CD8-positive, alpha-beta memory T cell (primary cell): ENCODE data around the gene AMPD3. TPM values are rescaled to one million over a fixed set of nuclear protein-coding genes. Genes with fewer than 3 reads are reported as not detected.
A peak's percentile ranks its signal among the peaks of the same experiment; 100 is the strongest.

Source experiments
- CTCF ChIA-PET: fragments of 350-600 bp; sonication (Branson Sonifier 250); formaldehyde crosslinking; loops from one replicate; lab custom pipeline; 2021; ENCODE audit warnings: antibody characterized with exemption; lab: Charles Lee
- POLR2A ChIA-PET: fragments of 350-600 bp; sonication (Branson Sonifier 250); formaldehyde crosslinking; loops from one replicate; lab custom pipeline; 2021; ENCODE audit warnings: antibody characterized with exemption; lab: Charles Lee
- DNase-seq, 5 donors: peaks; one replicate each; pipeline versions ENCODE4 v3.0.0 to v3.0.0-alpha.2; 2020 to 2022; ENCODE audit warnings: mixed read lengths in 1 of 5
- H3K27ac ChIP-seq: one replicate; pipeline ENCODE4 v1.7.0; 2013; ENCODE audit warnings: low read depth, mild to moderate bottlenecking, low read length, moderate library complexity
- H3K27me3 ChIP-seq: 2 replicates; pipeline ENCODE4 v1.7.0; 2013; ENCODE audit warnings: low read length, mild to moderate bottlenecking; ENCODE audit not compliant: insufficient read depth, poor library complexity, severe bottlenecking
- H3K36me3 ChIP-seq: 2 replicates; pipeline ENCODE4 v1.7.0; 2013; ENCODE audit warnings: mild to moderate bottlenecking, low read length, moderate library complexity; ENCODE audit not compliant: insufficient read depth
- H3K4me1 ChIP-seq: 2 replicates; pipeline ENCODE4 v1.7.0; 2013; ENCODE audit warnings: mild to moderate bottlenecking, low read length, moderate library complexity; ENCODE audit not compliant: insufficient read depth
- H3K4me3 ChIP-seq: 2 replicates; pipeline ENCODE4 v1.7.0; 2013; ENCODE audit warnings: mild to moderate bottlenecking, low read length
- H3K9me3 ChIP-seq: 2 replicates; pipeline ENCODE4 v1.7.0; 2013; ENCODE audit warnings: mild to moderate bottlenecking, low read length
- H3K27ac Mint-ChIP-seq, 8 donors: one replicate each; pipeline ENCODE4 v1.8.0; 2020 to 2021; ENCODE audit warnings: mixed read lengths in 8 of 8, mild to moderate bottlenecking in 6 of 8, inconsistent platforms in 3 of 8, moderate library complexity in 3 of 8
- H3K27me3 Mint-ChIP-seq, 2 donors: one replicate each; pipeline ENCODE4 v1.8.0; 2020 to 2021; ENCODE audit warnings: mixed read lengths in 2 of 2, mild to moderate bottlenecking in 1 of 2, moderate library complexity in 1 of 2
- H3K36me3 Mint-ChIP-seq, 3 donors: one replicate each; pipeline ENCODE4 v1.8.0; 2020 to 2021; ENCODE audit warnings: mixed read lengths in 3 of 3, inconsistent platforms in 1 of 3, mild to moderate bottlenecking in 1 of 3
- H3K4me1 Mint-ChIP-seq, 3 donors: one replicate each; pipeline ENCODE4 v1.8.0; 2020 to 2021; ENCODE audit warnings: mixed read lengths in 3 of 3, inconsistent platforms in 1 of 3, mild to moderate bottlenecking in 1 of 3
- H3K4me3 Mint-ChIP-seq, 7 donors: one replicate each; pipeline ENCODE4 v1.8.0; 2020 to 2021; ENCODE audit warnings: mixed read lengths in 7 of 7, mild to moderate bottlenecking in 6 of 7, moderate library complexity in 4 of 7, inconsistent platforms in 2 of 7
- H3K9me3 Mint-ChIP-seq, 5 donors: one replicate each; pipeline ENCODE4 v1.8.0; 2020 to 2022; ENCODE audit warnings: mixed read lengths in 5 of 5, mild to moderate bottlenecking in 3 of 5, moderate library complexity in 2 of 5, inconsistent platforms in 1 of 5
- polyA plus RNA-seq: library from polyadenylated mRNA; unstranded; fragments of 300-500 nt; fragmentation: Illumina TruSeq; gene quantifications from one replicate; pipeline ENCODE4 v1.2.3, GENCODE V29; 2021
- total RNA-seq, 2 experiments: library from RNA; stranded (reverse); gene quantifications; one replicate each; pipeline ENCODE4 v1.2.3, GENCODE V29; 2021

Gene AMPD3
- total and polyA plus RNA-seq, 3 experiments from 2014 or later: 10.8 to 12.2 (median 12.0) TPM

DNA sequence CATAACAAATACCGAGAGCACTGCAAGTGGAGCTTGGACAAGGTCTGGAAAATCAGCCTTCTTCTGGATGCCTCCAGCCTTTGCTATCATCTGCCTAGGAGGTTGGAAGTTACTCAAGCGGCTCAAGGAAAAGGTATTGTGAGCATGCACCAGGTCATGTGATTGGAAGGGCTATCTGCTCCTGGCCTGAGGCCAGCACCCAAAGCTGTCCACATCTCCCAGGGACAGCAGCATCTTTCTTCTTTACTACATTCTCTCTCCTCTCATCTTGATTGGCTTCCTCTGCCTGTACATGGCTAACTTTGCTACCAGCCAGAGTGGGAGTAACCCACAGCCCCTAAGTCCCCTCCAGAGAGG is 44.2 kb upstream of the AMPD3 start:
- no peaks in the 10 kb centered on the region for H3K36me3 Mint-ChIP-seq
- H3K4me1 Mint-ChIP-seq: peaks cover 33 to 39% (median 38%) of the 10 kb centered on the region in 3 donors
- DNase-seq: no peak
- Histone ChIP-seq H3K36me3 (no peaks in the 10 kb centered on the region), H3K4me3 (no peak overlapping the region), H3K27me3 (no peaks in the 10 kb centered on the region), H3K27ac (no peak overlapping the region), H3K4me1 (peaks cover 27% of the 10 kb centered on the region), H3K9me3 (no peaks in the 10 kb centered on the region)
- ChIA-PET POLR2A (no interaction called here), CTCF (interaction anchor here (1.6 to 2.3 kb wide), 2 partner anchors 8 to 326 kb away, joined by 4 to 7 read pairs; no protein-coding TSS in a partner anchor)
- no peak overlapping the region for H3K4me3 Mint-ChIP-seq
- H3K27me3 Mint-ChIP-seq: peaks cover 0 to 1% of the 10 kb centered on the region in 2 donors
- H3K9me3 Mint-ChIP-seq: no peaks in the 10 kb centered on the region
- H3K27ac Mint-ChIP-seq: peak overlapping the region in 1 of 8 donors; percentile 33

DNA sequence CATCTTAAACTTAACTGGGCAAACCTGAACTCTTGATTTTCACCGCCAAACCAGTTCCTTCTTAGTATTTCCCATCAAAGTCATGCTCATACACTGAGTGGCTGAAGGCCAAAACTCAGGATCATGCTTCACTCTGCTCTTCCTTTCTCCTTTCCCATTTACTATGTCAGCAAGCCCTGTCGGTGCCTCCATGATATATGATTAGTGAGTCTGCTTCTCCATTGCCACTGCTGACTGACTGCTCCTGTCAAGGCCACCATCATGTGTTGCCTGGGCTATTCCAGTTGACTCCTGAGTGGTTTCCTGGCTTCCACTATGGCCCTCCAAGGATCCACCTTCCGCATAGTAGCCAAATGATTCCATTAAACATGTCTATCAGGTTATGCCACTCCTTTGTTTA is 42.8 kb upstream of the AMPD3 start:
- Mint-ChIP-seq H3K4me1 (peaks cover 31 to 35% (median 35%) of the 10 kb centered on the region in 3 donors), H3K9me3 (no peaks in the 10 kb centered on the region), H3K4me3 (no peak overlapping the region), H3K36me3 (no peaks in the 10 kb centered on the region), H3K27me3 (peaks cover 0 to 1% of the 10 kb centered on the region in 2 donors), H3K27ac (peak overlapping the region in 1 of 8 donors; percentile 8)
- H3K27me3 ChIP-seq: no peaks in the 10 kb centered on the region
- no peak for DNase-seq
- H3K27ac ChIP-seq: no peak overlapping the region
- H3K4me3 ChIP-seq: no peak overlapping the region
- peaks cover 27% of the 10 kb centered on the region for H3K4me1 ChIP-seq
- ChIA-PET CTCF (interaction anchor here (1.6 to 2.3 kb wide), 4 partner anchors 10 to 325 kb away, joined by 4 to 8 read pairs (median 6); no protein-coding TSS in a partner anchor), POLR2A (no interaction called here)
- no peaks in the 10 kb centered on the region for H3K9me3 ChIP-seq
- no peaks in the 10 kb centered on the region for H3K36me3 ChIP-seq

DNA sequence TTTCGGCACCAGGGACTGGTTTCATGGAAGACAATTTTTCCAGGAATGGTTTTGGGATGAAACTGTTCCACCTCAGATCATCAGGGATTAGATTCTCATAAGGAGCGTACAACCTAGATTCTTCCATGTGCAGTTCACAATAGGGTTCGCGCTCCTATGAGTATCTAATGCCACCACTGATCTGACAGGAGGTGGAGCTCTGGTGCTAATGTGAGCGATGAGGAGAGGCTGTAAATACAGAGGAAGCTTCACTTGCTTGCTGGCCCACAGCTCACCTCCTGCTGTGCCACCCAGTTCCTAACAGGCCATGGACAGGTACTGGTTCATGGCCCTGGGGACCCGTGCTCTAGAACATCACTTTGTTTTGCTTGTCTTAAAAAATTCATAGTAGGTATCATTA is 41.8 kb upstream of the AMPD3 start:
- ChIA-PET POLR2A (no interaction called here), CTCF (interaction anchor here (0.7 to 2.8 kb wide), 21 partner anchors 9 to 324 kb away, joined by 3 to 32 read pairs (median 4); partner anchors contain the start of gene RNF141)
- H3K36me3 Mint-ChIP-seq: no peaks in the 10 kb centered on the region
- Histone ChIP-seq H3K4me1 (peaks cover 27% of the 10 kb centered on the region), H3K9me3 (no peaks in the 10 kb centered on the region), H3K27ac (no peak overlapping the region), H3K36me3 (no peaks in the 10 kb centered on the region), H3K27me3 (no peaks in the 10 kb centered on the region), H3K4me3 (no peak overlapping the region)
- DNase-seq: peak in 4 of 5 donors; percentile 12 to 65 (median 44)
- peak overlapping the region in 1 of 8 donors; percentile 41 for H3K27ac Mint-ChIP-seq
- H3K27me3 Mint-ChIP-seq: peaks cover 0 to 1% of the 10 kb centered on the region in 2 donors
- H3K9me3 Mint-ChIP-seq: no peaks in the 10 kb centered on the region
- peak overlapping the region in 1 of 7 donors; percentile 49 for H3K4me3 Mint-ChIP-seq
- H3K4me1 Mint-ChIP-seq: peaks cover 31 to 35% (median 35%) of the 10 kb centered on the region in 3 donors

DNA sequence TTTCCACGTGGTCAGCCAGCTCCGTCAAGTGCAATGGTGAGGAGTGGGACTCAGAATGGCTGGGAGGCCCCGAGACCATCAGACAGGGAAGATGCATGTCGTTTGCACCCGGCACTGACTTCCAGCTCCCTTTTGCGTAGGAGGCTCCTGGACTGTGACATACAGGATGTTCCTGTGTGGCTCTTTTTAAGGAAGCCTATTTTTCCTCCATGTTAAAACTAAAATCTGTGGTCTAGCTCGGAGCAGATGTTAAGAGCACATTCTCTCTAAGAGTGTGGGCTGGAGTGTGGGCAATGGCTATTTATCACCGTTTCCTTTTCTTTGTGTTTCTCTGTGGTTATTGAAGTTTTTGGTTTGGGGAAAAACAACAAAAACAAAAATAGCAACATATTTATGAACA is 40.9 kb upstream of the AMPD3 start:
- H3K9me3 ChIP-seq: no peaks in the 10 kb centered on the region
- no peak overlapping the region for H3K4me3 ChIP-seq
- Mint-ChIP-seq H3K27me3 (peaks cover 0 to 1% of the 10 kb centered on the region in 2 donors), H3K27ac (no peak overlapping the region), H3K4me1 (peaks cover 29 to 32% (median 29%) of the 10 kb centered on the region in 3 donors), H3K36me3 (no peaks in the 10 kb centered on the region), H3K9me3 (no peaks in the 10 kb centered on the region), H3K4me3 (peak overlapping the region in 4 of 7 donors; percentile 3 to 43 (median 31))
- POLR2A ChIA-PET: no interaction called here
- no peaks in the 10 kb centered on the region for H3K27me3 ChIP-seq
- H3K36me3 ChIP-seq: no peaks in the 10 kb centered on the region
- CTCF ChIA-PET: interaction anchor here (0.7 to 2.8 kb wide), 18 partner anchors 8 to 323 kb away, joined by 3 to 32 read pairs (median 4); partner anchors contain the start of gene RNF141
- no peak overlapping the region for H3K27ac ChIP-seq
- DNase-seq: no peak
- H3K4me1 ChIP-seq: peaks cover 23% of the 10 kb centered on the region

DNA sequence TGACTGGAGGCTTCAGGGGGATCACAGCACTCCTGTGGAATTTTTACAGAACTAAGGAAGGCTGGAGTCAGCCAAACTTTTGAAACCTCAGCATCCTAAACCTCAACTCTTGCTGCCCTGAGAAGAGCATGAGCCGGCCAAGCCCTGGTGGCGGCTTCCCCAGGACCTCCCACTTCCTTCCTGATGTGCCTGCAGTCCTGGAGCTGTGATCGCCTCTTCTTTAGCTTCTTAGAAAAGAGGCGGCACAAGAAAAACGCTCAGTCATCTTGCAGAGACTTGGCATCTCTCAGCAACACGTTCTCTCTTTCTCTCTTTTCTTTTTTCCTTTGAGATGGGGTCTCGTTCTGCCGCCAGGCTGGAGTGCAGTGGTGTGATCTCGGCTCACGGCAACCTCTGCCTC is 40.4 kb upstream of the AMPD3 start:
- POLR2A ChIA-PET: no interaction called here
- peak overlapping the region in 5 of 7 donors; percentile 25 to 60 (median 53) for H3K4me3 Mint-ChIP-seq
- no peak overlapping the region for H3K27ac ChIP-seq

DNA sequence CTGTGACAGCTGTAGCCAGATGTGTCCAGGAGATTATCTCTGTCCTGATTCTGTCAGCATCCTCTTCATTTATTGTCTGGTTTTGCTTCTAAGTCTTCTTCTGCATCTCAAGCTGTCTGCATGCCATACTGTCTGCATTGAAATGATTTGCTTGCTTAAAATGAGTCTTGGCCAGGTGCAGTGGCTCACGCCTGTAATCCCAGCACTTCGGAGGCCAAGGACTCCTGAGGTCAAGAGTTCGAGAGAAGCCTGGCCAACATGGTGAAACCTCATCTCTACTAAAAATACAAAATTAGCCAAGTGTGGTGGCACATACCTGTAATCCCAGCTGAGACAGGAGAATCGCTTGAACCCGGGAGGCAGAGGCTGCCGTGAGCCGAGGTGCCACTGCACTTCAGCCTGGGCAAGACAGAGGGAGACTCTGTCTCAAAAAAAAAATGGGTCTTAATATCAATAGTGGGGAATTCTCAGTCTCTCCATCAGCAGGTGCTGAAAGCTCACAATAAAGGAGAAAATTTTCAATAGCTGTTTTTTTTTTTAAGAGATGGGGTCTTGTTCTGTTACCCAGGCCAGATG is 39.2 kb upstream of the AMPD3 start:
- H3K9me3 Mint-ChIP-seq: peaks cover 0 to 2% (median 0%) of the 10 kb centered on the region in 5 donors
- ChIA-PET CTCF (interaction anchor here (0.7 to 1.4 kb wide), 4 partner anchors 8 to 240 kb away, joined by 3 to 5 read pairs (median 4); partner anchors contain the start of gene RNF141), POLR2A (interaction anchor here (0.6 kb wide), 1 partner anchor 324 kb away, joined by 6 read pairs; no protein-coding TSS in a partner anchor)
- peaks cover 0 to 4% of the 10 kb centered on the region in 2 donors for H3K27me3 Mint-ChIP-seq
- Histone ChIP-seq H3K27ac (no peak overlapping the region), H3K27me3 (no peaks in the 10 kb centered on the region), H3K4me3 (no peak overlapping the region), H3K4me1 (peaks cover 17% of the 10 kb centered on the region), H3K9me3 (no peaks in the 10 kb centered on the region), H3K36me3 (no peaks in the 10 kb centered on the region)
- no peak overlapping the region for H3K4me3 Mint-ChIP-seq
- peaks cover 22 to 24% (median 23%) of the 10 kb centered on the region in 3 donors for H3K4me1 Mint-ChIP-seq
- no peak for DNase-seq
- H3K36me3 Mint-ChIP-seq: no peaks in the 10 kb centered on the region
- peak overlapping the region in 1 of 8 donors; percentile 64 for H3K27ac Mint-ChIP-seq

More for the DNA sequence above, 40.4 kb upstream of the AMPD3 start:
- Mint-ChIP-seq H3K27me3 (peaks cover 0 to 1% of the 10 kb centered on the region in 2 donors), H3K36me3 (no peaks in the 10 kb centered on the region), H3K9me3 (no peaks in the 10 kb centered on the region), H3K4me1 (peaks cover 25 to 27% (median 25%) of the 10 kb centered on the region in 3 donors), H3K27ac (peak overlapping the region in 3 of 8 donors; percentile 70 to 73 (median 73))
- CTCF ChIA-PET: interaction anchor here (1.2 to 2.8 kb wide), 6 partner anchors 12 to 323 kb away, joined by 3 to 32 read pairs (median 6); no protein-coding TSS in a partner anchor
- Histone ChIP-seq H3K36me3 (no peaks in the 10 kb centered on the region), H3K9me3 (no peaks in the 10 kb centered on the region), H3K27me3 (no peaks in the 10 kb centered on the region), H3K4me3 (no peak overlapping the region), H3K4me1 (peaks cover 18% of the 10 kb centered on the region)
- DNase-seq: no peak

DNA sequence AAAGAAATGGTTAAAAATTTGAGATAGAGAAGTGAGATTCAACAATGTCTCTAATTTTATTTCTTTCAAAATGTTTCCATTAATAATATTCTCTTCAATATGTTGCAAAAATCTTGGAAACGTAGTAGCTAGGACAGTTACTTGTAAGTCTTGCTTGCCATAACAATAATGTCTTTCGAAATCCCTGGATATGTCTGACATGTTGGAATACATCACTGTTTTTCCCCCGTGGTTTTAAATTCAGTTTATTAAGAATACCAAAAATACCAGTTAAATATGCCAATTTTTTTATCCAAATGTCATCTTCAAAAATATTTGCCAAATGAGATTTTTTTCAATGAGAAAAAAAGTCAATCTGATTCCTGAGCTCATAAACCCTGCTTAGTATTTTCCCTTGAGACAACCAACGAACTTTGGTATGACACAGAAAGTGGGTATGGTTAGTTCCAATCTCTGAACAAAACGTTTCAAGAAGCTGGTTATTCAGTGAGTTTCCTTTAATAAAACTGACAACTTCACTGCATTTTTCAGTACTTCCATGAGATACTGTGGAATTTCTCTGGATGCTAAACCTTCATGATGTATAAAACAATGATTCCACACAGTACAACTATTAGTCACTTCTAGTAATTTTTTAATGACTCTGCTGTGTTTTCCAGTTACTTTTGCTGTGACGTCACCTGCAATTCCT is 36.7 kb upstream of the AMPD3 start:
- CTCF ChIA-PET: interaction anchor here (0.5 to 1.3 kb wide), 2 partner anchors 57 to 319 kb away, joined by 3 read pairs; no protein-coding TSS in a partner anchor

More for the DNA sequence above, 36.7 kb upstream of the AMPD3 start:
- no peaks in the 10 kb centered on the region for H3K36me3 ChIP-seq
- peaks cover 16% of the 10 kb centered on the region for H3K4me1 ChIP-seq
- Mint-ChIP-seq H3K36me3 (peaks cover 0 to 2% (median 2%) of the 10 kb centered on the region in 3 donors), H3K4me3 (no peak overlapping the region), H3K9me3 (peaks cover 0 to 5% (median 0%) of the 10 kb centered on the region in 5 donors), H3K27ac (no peak overlapping the region), H3K27me3 (peaks cover 5 to 14% of the 10 kb centered on the region in 2 donors), H3K4me1 (peaks cover 21 to 22% (median 22%) of the 10 kb centered on the region in 3 donors)
- H3K4me3 ChIP-seq: no peak overlapping the region
- no peak overlapping the region for H3K27ac ChIP-seq
- no peaks in the 10 kb centered on the region for H3K9me3 ChIP-seq
- no peaks in the 10 kb centered on the region for H3K27me3 ChIP-seq
- POLR2A ChIA-PET: no interaction called here
- no peak for DNase-seq
